OCI-LY7 (cell line): ENCODE data around the gene EAF2. TPM values are rescaled to one million over a fixed set of nuclear protein-coding genes. Genes with fewer than 3 reads are reported as not detected.

Source experiments
- total RNA-seq, 2 experiments: library from RNA; depleted of rRNA in 1 of 2; stranded (reverse); fragments of >200 nt in 1 of 2; shearing (Covaris generic) in 1 of 2; gene quantifications; 2 replicates each; pipeline ENCODE4 v1.2.3, GENCODE V29; 2014 to 2022

Gene EAF2
- total RNA-seq, 2 experiments from 2014 or later: 78.1 to 132 TPM

Other genes starting within 250 kb of the EAF2 start
- not detected in 2 replicates for gene FBXO40, start 241.8 kb upstream of the EAF2 start, total RNA-seq (2014; rRNA removed; shearing (Covaris generic))
- not detected in 2 replicates for gene FBXO40, start 241.8 kb upstream of the EAF2 start, total RNA-seq (2022)
- gene HCLS1, start 174.3 kb upstream of the EAF2 start, total RNA-seq (2014; rRNA removed; shearing (Covaris generic)): 124 and 167 TPM in 2 replicates
- gene HCLS1, start 174.3 kb upstream of the EAF2 start, total RNA-seq (2022): 235 and 241 TPM in 2 replicates
- 11.5 and 15.4 TPM in 2 replicates for gene GOLGB1, start 85.5 kb upstream of the EAF2 start, total RNA-seq (2014; rRNA removed; shearing (Covaris generic))
- 30.3 and 32.1 TPM in 2 replicates for gene GOLGB1, start 85.5 kb upstream of the EAF2 start, total RNA-seq (2022)
- gene IQCB1, start 149 bp upstream of the EAF2 start, total RNA-seq (2014; rRNA removed; shearing (Covaris generic)): 77.5 and 108 TPM in 2 replicates
- gene IQCB1, start 149 bp upstream of the EAF2 start, total RNA-seq (2022): 94.3 and 100 TPM in 2 replicates
- gene SLC15A2, start 59.2 kb downstream of the EAF2 start, total RNA-seq (2014; rRNA removed; shearing (Covaris generic)): 14.0 and 15.1 TPM in 2 replicates
- gene SLC15A2, start 59.2 kb downstream of the EAF2 start, total RNA-seq (2022): 15.2 and 25.3 TPM in 2 replicates
- 1.1 and 2.4 TPM in 2 replicates for gene ILDR1, start 187.0 kb downstream of the EAF2 start, total RNA-seq (2014; rRNA removed; shearing (Covaris generic))
- gene ILDR1, start 187.0 kb downstream of the EAF2 start, total RNA-seq (2022): 2.5 and 2.6 TPM in 2 replicates
- 10.8 and 13.5 TPM in 2 replicates for gene CD86, start 220.2 kb downstream of the EAF2 start, total RNA-seq (2014; rRNA removed; shearing (Covaris generic))
- gene CD86, start 220.2 kb downstream of the EAF2 start, total RNA-seq (2022): 18.9 and 22.2 TPM in 2 replicates